Small intestine (tissue), 16 donors: Measurements from ENCODE around the gene NKPD1. TPM values are rescaled to one million over a fixed set of nuclear protein-coding genes. Genes with fewer than 3 reads are reported as not detected.

ENCODE experiments used
- DNase-seq, 2 donors: peaks; one replicate each; pipeline versions ENCODE4 v3.0.0 to v3.0.0-alpha.2; 2013
- FAIRE-seq: peaks from 2 replicates; lab custom pipeline; 2012; peaks lifted over from hg19 to GRCh38; lab: Jason Lieb, UNC
- H3K27ac ChIP-seq, 3 donors: one replicate each; pipeline ENCODE4 v1.5.1; 2013; ENCODE audit warnings: low read length in 2 of 3, mild to moderate bottlenecking in 2 of 3, control low read depth in 1 of 3, inconsistent platforms in 1 of 3, low read depth in 1 of 3, moderate library complexity in 1 of 3
- H3K27me3 ChIP-seq, 3 donors: one replicate each; pipeline ENCODE4 v1.6.1; 2013; ENCODE audit warnings: low read length in 3 of 3, inconsistent platforms in 1 of 3; ENCODE audit not compliant: control insufficient read depth in 3 of 3, insufficient read depth in 3 of 3
- H3K36me3 ChIP-seq, 3 donors: one replicate each; pipeline ENCODE4 v1.6.1; 2013; ENCODE audit warnings: low read length in 3 of 3, inconsistent platforms in 1 of 3, low read depth in 1 of 3, mild to moderate bottlenecking in 1 of 3, moderate library complexity in 1 of 3; ENCODE audit not compliant: control insufficient read depth in 3 of 3, insufficient read depth in 2 of 3
- H3K4me1 ChIP-seq, 3 donors: one replicate each; pipeline ENCODE4 v1.6.1; 2013; ENCODE audit warnings: low read length in 2 of 3, inconsistent platforms in 1 of 3, low read depth in 1 of 3, mild to moderate bottlenecking in 1 of 3, moderate library complexity in 1 of 3; ENCODE audit not compliant: control insufficient read depth in 3 of 3, insufficient read depth in 2 of 3
- H3K4me3 ChIP-seq, 3 donors: one replicate each; pipeline ENCODE4 v1.5.1; 2013; ENCODE audit warnings: low read length in 3 of 3, control low read depth in 1 of 3, inconsistent platforms in 1 of 3, low read depth in 1 of 3, mild to moderate bottlenecking in 1 of 3, moderate library complexity in 1 of 3
- H3K9me3 ChIP-seq, 2 donors: one replicate each; pipeline ENCODE4 v1.6.1; 2013; ENCODE audit warnings: low read depth in 1 of 2, low read length in 1 of 2; ENCODE audit not compliant: control insufficient read depth in 2 of 2, insufficient read depth in 1 of 2
- WGBS, 3 donors: extraction: QIAGEN DNeasy Blood & Tissue Kit; methylation state at CpG; one replicate each; pipeline ENCODE4 v1.1.7; 2013; 5-methylcytosine and 5-hydroxymethylcytosine counted together
- long read RNA-seq, 10 donors: transcript quantifications; one replicate each; lab custom pipeline, GENCODE V29; 2026
- polyA plus RNA-seq, 4 donors: library from polyadenylated mRNA; stranded (reverse) in 3 of 4; unstranded in 1 of 4; fragments of 200-250 nt in 3 of 4; fragments of 120-200 nt in 1 of 4; gene quantifications; one replicate each; pipeline versions ENCODE4 v1.2.1 to v1.2.3, GENCODE V29; 2013
- donor health status: healthy with polysubstance abuse.
- donor health status: control.
- donor health status: control.
- donor health status: Bipolar disorder and iron deficiency.
- donor health status: healthy.

NKPD1 gene
- polyA plus RNA-seq = under 1 TPM in 2 of 4 donors, not detected in 2; 0.09 to 0.13 TPM
- long read RNA-seq, donor 1 = 0 reads
- long read RNA-seq, donor 2 = 0 reads
- long read RNA-seq, donor 3 = 0 reads
- long read RNA-seq, donor 4 = 0 reads
- long read RNA-seq, donor 5 = 0 reads
- long read RNA-seq, donor 6 = 0 reads
- long read RNA-seq, donor 7 = 0 reads
- long read RNA-seq, donor 8, partial matches to known transcripts = 0 of 1 reads
- long read RNA-seq, donor 8, other reads (novel, unspliced or antisense) = 0 of 1 reads
- long read RNA-seq, donor 9 = 0 reads
- long read RNA-seq, donor 10 = 0 reads

- no peak within 1 kb of the TSS for H3K4me3 ChIP-seq
- 23 to 47% (median 37%) methylated on average over 23 to 29 of the region's 29 CpGs for WGBS, 3 donors
Observed at GRCh38 chr19:45160870-45161737, at the start of gene NKPD1. Gene NKPD1 (minus strand): TSS chr19:45160982. CDS start chr19:45160150, 832 bp downstream.

GRCh38 chr19:45206328-45206727 is 45.5 kb upstream of the NKPD1 start:
- no peak for FAIRE-seq
- 85 to 93% (median 88%) methylated on average over 3 of the region's 3 CpGs for WGBS, 3 donors
- H3K4me3 ChIP-seq = no peak overlapping the region
- no peak overlapping the region for H3K27ac ChIP-seq
- H3K4me1 ChIP-seq = no peaks in the 10 kb centered on the region
- no peaks in the 10 kb centered on the region for H3K9me3 ChIP-seq
- no peak for DNase-seq
- no peaks in the 10 kb centered on the region for H3K36me3 ChIP-seq
- H3K27me3 ChIP-seq = no peaks in the 10 kb centered on the region

More at GRCh38 chr19:45160870-45161737, at the start of gene NKPD1:
- peaks cover 0 to 4% (median 0%) of the 10 kb centered on the region in 3 donors for H3K36me3 ChIP-seq
- FAIRE-seq = no peak
- H3K27ac ChIP-seq = no peak within 1 kb of the TSS
- peaks cover 0 to 22% (median 2%) of the 10 kb centered on the region in 3 donors for H3K27me3 ChIP-seq
- H3K4me1 ChIP-seq = peaks cover 0 to 11% (median 0%) of the 10 kb centered on the region in 3 donors
- no peaks in the 10 kb centered on the region for H3K9me3 ChIP-seq
- DNase-seq = peak; percentile 47 to 65

- H3K27ac ChIP-seq = no peak overlapping the region
- H3K36me3 ChIP-seq = no peaks in the 10 kb centered on the region
- H3K27me3 ChIP-seq = no peaks in the 10 kb centered on the region
- H3K4me1 ChIP-seq = no peaks in the 10 kb centered on the region
- no peaks in the 10 kb centered on the region for H3K9me3 ChIP-seq
- no peak overlapping the region for H3K4me3 ChIP-seq
- 84 to 88% (median 87%) methylated on average over 12 of the region's 12 CpGs for WGBS, 3 donors
- FAIRE-seq (no peak), DNase-seq (no peak)
Observed at GRCh38 chr19:45205810-45206209, 45.0 kb upstream of the NKPD1 start.

GRCh38 chr19:45202637-45203036 is 41.9 kb upstream of the NKPD1 start:
- no peak for FAIRE-seq
- H3K27me3 ChIP-seq = no peaks in the 10 kb centered on the region

GRCh38 chr19:45200568-45200967 is 39.8 kb upstream of the NKPD1 start:
- Histone ChIP-seq H3K4me3 (no peak overlapping the region), H3K9me3 (no peaks in the 10 kb centered on the region), H3K27me3 (no peaks in the 10 kb centered on the region), H3K27ac (no peak overlapping the region), H3K4me1 (no peaks in the 10 kb centered on the region), H3K36me3 (no peaks in the 10 kb centered on the region)
- no peak for DNase-seq
- 66 to 89% (median 88%) methylated on average over 4 of the region's 4 CpGs for WGBS, 3 donors
- FAIRE-seq = no peak

More at GRCh38 chr19:45202637-45203036, 41.9 kb upstream of the NKPD1 start:
- Histone ChIP-seq H3K4me3 (no peak overlapping the region), H3K36me3 (no peaks in the 10 kb centered on the region), H3K27ac (no peak overlapping the region), H3K9me3 (no peaks in the 10 kb centered on the region), H3K4me1 (no peaks in the 10 kb centered on the region)
- 81 to 93% (median 86%) methylated on average over 6 of the region's 6 CpGs for WGBS, 3 donors
- no peak for DNase-seq

- Histone ChIP-seq H3K27ac (no peak overlapping the region), H3K36me3 (peaks cover 0 to 4% (median 0%) of the 10 kb centered on the region in 3 donors), H3K4me1 (no peaks in the 10 kb centered on the region), H3K27me3 (no peaks in the 10 kb centered on the region), H3K9me3 (no peaks in the 10 kb centered on the region), H3K4me3 (no peak overlapping the region)
- FAIRE-seq (no peak), DNase-seq (no peak)
- 76 to 87% (median 85%) methylated on average over 6 of the region's 6 CpGs for WGBS, 3 donors
Observed at GRCh38 chr19:45195764-45196163, 35.0 kb upstream of the NKPD1 start.

- Histone ChIP-seq H3K27ac (no peak overlapping the region), H3K4me3 (no peak overlapping the region), H3K36me3 (peaks cover 0 to 4% (median 0%) of the 10 kb centered on the region in 3 donors), H3K4me1 (no peaks in the 10 kb centered on the region), H3K27me3 (no peaks in the 10 kb centered on the region), H3K9me3 (peaks cover 0 to 2% of the 10 kb centered on the region in 2 donors)
- no peak for DNase-seq
- 93 to 99% (median 97%) methylated on average over 4 of the region's 4 CpGs for WGBS, 3 donors
- no peak for FAIRE-seq
Observed at GRCh38 chr19:45191375-45191774, 30.6 kb upstream of the NKPD1 start.

- Histone ChIP-seq H3K27me3 (no peaks in the 10 kb centered on the region), H3K9me3 (peaks cover 0 to 2% of the 10 kb centered on the region in 2 donors), H3K4me3 (no peak overlapping the region), H3K36me3 (peaks cover 0 to 4% (median 0%) of the 10 kb centered on the region in 3 donors), H3K4me1 (no peaks in the 10 kb centered on the region), H3K27ac (no peak overlapping the region)
- no peak for DNase-seq
- no peak for FAIRE-seq
- WGBS, 3 donors = 75 to 92% (median 89%) methylated on average over 1 of the region's 1 CpG
Observed at GRCh38 chr19:45189971-45190370, 29.2 kb upstream of the NKPD1 start.
